BLaER1 treated with 17β-estradiol and CSF1 and Interleukin-3, amounts not matched to agents 10 nM and 100 nM (cell line): Measurements from ENCODE around the gene TMPRSS4.
A peak's percentile ranks its signal among the peaks of the same experiment; 100 is the strongest.

ENCODE experiments used
- H3K27ac ChIP-seq, 11 experiments: shearing (Covaris generic); formaldehyde crosslinking; 2 replicates each; pipeline ENCODE4 v1.8.1; 2022
- H3K27me3 ChIP-seq, 11 experiments: shearing (Covaris generic); formaldehyde crosslinking; 2 replicates each; pipeline ENCODE4 v1.8.1; 2022
- H3K36me3 ChIP-seq, 11 experiments: shearing (Covaris generic); formaldehyde crosslinking; 2 replicates each; pipeline ENCODE4 v1.8.1; 2022
- H3K4me1 ChIP-seq, 10 experiments: shearing (Covaris generic); formaldehyde crosslinking; 2 replicates each; pipeline ENCODE4 v1.8.1; 2022
- H3K4me2 ChIP-seq, 11 experiments: shearing (Covaris generic); formaldehyde crosslinking; 2 replicates each; pipeline ENCODE4 v1.8.1; 2022
- H3K4me3 ChIP-seq, 10 experiments: shearing (Covaris generic); formaldehyde crosslinking; 2 replicates each; pipeline ENCODE4 v1.8.1; 2022
- H3K9ac ChIP-seq, 11 experiments: shearing (Covaris generic); formaldehyde crosslinking; 2 replicates each; pipeline ENCODE4 v1.8.1; 2022
- H3K9me3 ChIP-seq, 11 experiments: shearing (Covaris generic); formaldehyde crosslinking; replicated peaks in 1 of 11; 2 replicates each; pipeline ENCODE4 v1.8.1; 2022
- H4K20me1 ChIP-seq, 11 experiments: shearing (Covaris generic); formaldehyde crosslinking; 2 replicates each; pipeline ENCODE4 v1.8.1; 2022
- Cebpa-rat ChIP-seq, 11 experiments: shearing (Covaris generic); IDR thresholded peaks; 2 replicates each; pipeline ENCODE4 v1.8.1; 2022

Gene TMPRSS4

GRCh38 chr11:118128721-118129470 lies 52.0 kb downstream of the TMPRSS4 start:
- no peaks in the 10 kb centered on the region for H4K20me1 ChIP-seq
- H3K9ac ChIP-seq: no peak overlapping the region
- no peak overlapping the region for H3K4me3 ChIP-seq
- no peaks in the 10 kb centered on the region for H3K27me3 ChIP-seq
- peak overlapping the region in 1 of 11 experiments; percentile 4; a peak in 1 of 22 replicates for H3K27ac ChIP-seq
- no peak for TF ChIP-seq Cebpa-rat (IDR thresholded peaks at IDR 0.05)
- no peaks in the 10 kb centered on the region for H3K36me3 ChIP-seq
- peaks cover 9 to 31% (median 12%) of the 10 kb centered on the region in 10 experiments for H3K4me1 ChIP-seq
- no peaks in the 10 kb centered on the region for H3K9me3 ChIP-seq
- peak overlapping the region in 3 of 11 experiments; percentile 37 to 68 (median 64); a peak in 6 of 22 replicates for H3K4me2 ChIP-seq

- Histone ChIP-seq H3K9ac (no peak overlapping the region), H3K4me1 (peaks cover 8 to 30% (median 12%) of the 10 kb centered on the region in 10 experiments), H3K9me3 (no peaks in the 10 kb centered on the region), H4K20me1 (no peaks in the 10 kb centered on the region), H3K27me3 (no peaks in the 10 kb centered on the region), H3K36me3 (no peaks in the 10 kb centered on the region), H3K4me3 (no peak overlapping the region), H3K4me2 (peak overlapping the region in 4 of 11 experiments; percentile 3 to 68 (median 50); a peak in 7 of 22 replicates), H3K27ac (peak overlapping the region in 1 of 11 experiments; percentile 4; a peak in 1 of 22 replicates)
- TF ChIP-seq Cebpa-rat (IDR thresholded peaks at IDR 0.05): no peak
Measured at GRCh38 chr11:118129471-118130172, 52.7 kb downstream of the TMPRSS4 start.

- TF ChIP-seq Cebpa-rat (IDR thresholded peaks at IDR 0.05): no peak
- Histone ChIP-seq H3K4me2 (no peak overlapping the region), H3K9ac (no peak overlapping the region), H3K9me3 (no peaks in the 10 kb centered on the region), H3K4me1 (peaks cover 0 to 22% (median 0%) of the 10 kb centered on the region in 10 experiments; a peak in 8 of 20 replicates), H3K4me3 (no peak overlapping the region), H3K27ac (no peak overlapping the region), H4K20me1 (no peaks in the 10 kb centered on the region), H3K27me3 (no peaks in the 10 kb centered on the region), H3K36me3 (no peaks in the 10 kb centered on the region)
Measured at GRCh38 chr11:118132385-118133151, 55.7 kb downstream of the TMPRSS4 start.

- Histone ChIP-seq H3K36me3 (no peaks in the 10 kb centered on the region), H3K4me2 (no peak overlapping the region), H3K4me3 (no peak overlapping the region), H3K4me1 (peaks cover 0 to 15% (median 0%) of the 10 kb centered on the region in 10 experiments; a peak in 8 of 20 replicates), H3K27ac (no peak overlapping the region), H3K9me3 (no peaks in the 10 kb centered on the region), H4K20me1 (no peaks in the 10 kb centered on the region), H3K27me3 (no peaks in the 10 kb centered on the region), H3K9ac (no peak overlapping the region)
- TF ChIP-seq Cebpa-rat (IDR thresholded peaks at IDR 0.05): no peak
Measured at GRCh38 chr11:118133816-118134215, 56.9 kb downstream of the TMPRSS4 start.

GRCh38 chr11:118135051-118135795 lies 58.3 kb downstream of the TMPRSS4 start:
- Histone ChIP-seq H3K27me3 (no peaks in the 10 kb centered on the region), H3K36me3 (no peaks in the 10 kb centered on the region), H3K4me3 (no peak overlapping the region), H3K4me1 (peaks cover 0 to under 1% (median 0%) of the 10 kb centered on the region in 10 experiments; a peak in 1 of 20 replicates), H3K4me2 (no peak overlapping the region), H3K9ac (no peak overlapping the region), H3K27ac (no peak overlapping the region), H3K9me3 (no peaks in the 10 kb centered on the region), H4K20me1 (no peaks in the 10 kb centered on the region)
- TF ChIP-seq Cebpa-rat (IDR thresholded peaks at IDR 0.05): no peak

GRCh38 chr11:118135796-118136165 lies 58.9 kb downstream of the TMPRSS4 start:
- no peak overlapping the region for H3K4me3 ChIP-seq

GRCh38 chr11:118136341-118136740 lies 59.5 kb downstream of the TMPRSS4 start:
- Histone ChIP-seq H3K4me1 (peaks cover 0 to 3% (median 0%) of the 10 kb centered on the region in 10 experiments; a peak in 4 of 20 replicates), H3K4me3 (no peak overlapping the region), H4K20me1 (no peaks in the 10 kb centered on the region), H3K36me3 (no peaks in the 10 kb centered on the region), H3K27me3 (no peaks in the 10 kb centered on the region), H3K9me3 (no peaks in the 10 kb centered on the region), H3K4me2 (no peak overlapping the region), H3K27ac (no peak overlapping the region), H3K9ac (no peak overlapping the region)
- no peak for TF ChIP-seq Cebpa-rat (IDR thresholded peaks at IDR 0.05)

More at GRCh38 chr11:118135796-118136165, 58.9 kb downstream of the TMPRSS4 start:
- H3K36me3 ChIP-seq: no peaks in the 10 kb centered on the region
- H3K4me1 ChIP-seq: no peaks in the 10 kb centered on the region
- H3K27me3 ChIP-seq: no peaks in the 10 kb centered on the region
- H3K27ac ChIP-seq: no peak overlapping the region
- H3K9ac ChIP-seq: no peak overlapping the region
- H3K9me3 ChIP-seq: no peaks in the 10 kb centered on the region
- no peaks in the 10 kb centered on the region for H4K20me1 ChIP-seq
- no peak for TF ChIP-seq Cebpa-rat (IDR thresholded peaks at IDR 0.05)
- no peak overlapping the region for H3K4me2 ChIP-seq

GRCh38 chr11:118136801-118137200 lies 59.9 kb downstream of the TMPRSS4 start:
- H3K36me3 ChIP-seq: no peaks in the 10 kb centered on the region
- no peaks in the 10 kb centered on the region for H4K20me1 ChIP-seq
- H3K27ac ChIP-seq: no peak overlapping the region
- H3K4me2 ChIP-seq: no peak overlapping the region
- no peak overlapping the region for H3K4me3 ChIP-seq
- H3K27me3 ChIP-seq: no peaks in the 10 kb centered on the region; a peak in 1 of 22 replicates
- H3K9ac ChIP-seq: no peak overlapping the region
- no peak for TF ChIP-seq Cebpa-rat (IDR thresholded peaks at IDR 0.05)
- H3K9me3 ChIP-seq: no peaks in the 10 kb centered on the region
- peaks cover 0 to 7% (median 2%) of the 10 kb centered on the region in 10 experiments; a peak in 10 of 20 replicates for H3K4me1 ChIP-seq
